Measurements from ENCODE around the gene MAGEB3. TPM values are rescaled to one million over a fixed set of nuclear protein-coding genes. Genes with fewer than 3 reads are reported as not detected.

MAGEB3 gene
- polyA plus RNA-seq, 3 donors = not detected

GRCh38 chrX:30219372-30219771, 11.1 kb upstream of the MAGEB3 start:
- no peak overlapping the region for H3K4me3 Mint-ChIP-seq
- Histone ChIP-seq H2AFZ (ENCODE audit: insufficient read depth, low read depth, low read length, poor library complexity, severe bottlenecking) (no peak overlapping the region), H3K9ac (ENCODE audit: insufficient read depth, low read length, poor library complexity, severe bottlenecking) (no peak overlapping the region), H3K4me2 (replicated peaks; ENCODE audit: extremely low read depth, low read length, poor library complexity, severe bottlenecking) (no peak overlapping the region), H3K36me3 (replicated peaks in 1 of 2; ENCODE audit: control insufficient read depth in 1 of 2, insufficient read depth in 2 of 2, low read length in 2 of 2) (no peaks in the 10 kb centered on the region), H3K27me3 (ENCODE audit: control insufficient read depth in 2 of 2, insufficient read depth in 2 of 2, low read length in 2 of 2) (no peaks in the 10 kb centered on the region), H3K79me2 (ENCODE audit: insufficient read depth, low read length) (no peaks in the 10 kb centered on the region), H3K27ac (ENCODE audit: low read depth in 1 of 2, low read length in 2 of 2) (no peak overlapping the region), H3K4me1 (ENCODE audit: control insufficient read depth in 1 of 2, insufficient read depth in 2 of 2, low read length in 2 of 2) (no peaks in the 10 kb centered on the region), H3K9me3 (replicated peaks in 1 of 2; ENCODE audit: control insufficient read depth in 1 of 2, insufficient read depth in 1 of 2, low read length in 2 of 2) (peaks cover 0 to 5% of the 10 kb centered on the region in 2 donors), H4K20me1 (ENCODE audit: insufficient read depth, low read length) (no peaks in the 10 kb centered on the region), H3K4me3 (replicated peaks in 1 of 3; ENCODE audit: low read depth in 2 of 3, low read length in 3 of 3) (no peak overlapping the region)
- no peak for TF ChIP-seq CTCF (IDR thresholded peaks at IDR 0.05)
- WGBS (ENCODE audit: insufficient coverage) = no CpG with 5 or more reads among the region's 4 CpGs
- H3K36me3 Mint-ChIP-seq = no peaks in the 10 kb centered on the region
- peaks cover 0 to 6% (median 3%) of the 10 kb centered on the region in 3 donors for H3K27me3 Mint-ChIP-seq (ENCODE audit: low read depth in 3 of 3)
- H3K4me1 Mint-ChIP-seq = no peaks in the 10 kb centered on the region
- H3K27ac Mint-ChIP-seq = no peak overlapping the region
- intact Hi-C loops (cut with micrococcal nuclease) = no loop called here
- peaks cover 0 to 21% (median 3%) of the 10 kb centered on the region in 7 donors for H3K9me3 Mint-ChIP-seq
- no peak for DNase-seq

- Mint-ChIP-seq H3K27me3 (ENCODE audit: low read depth in 3 of 3) (peaks cover 0 to 3% (median 2%) of the 10 kb centered on the region in 3 donors), H3K4me1 (no peaks in the 10 kb centered on the region), H3K36me3 (no peaks in the 10 kb centered on the region), H3K9me3 (peaks cover 0 to 12% (median 3%) of the 10 kb centered on the region in 7 donors), H3K27ac (no peak overlapping the region), H3K4me3 (no peak overlapping the region)
- intact Hi-C loops (cut with micrococcal nuclease) = no loop called here
- no peak overlapping the region for H3K9ac ChIP-seq (ENCODE audit: insufficient read depth, low read length, poor library complexity, severe bottlenecking)
- no peak overlapping the region for H2AFZ ChIP-seq (ENCODE audit: insufficient read depth, low read depth, low read length, poor library complexity, severe bottlenecking)
- WGBS (ENCODE audit: insufficient coverage) = no CpG with 5 or more reads among the region's 5 CpGs
- peaks cover 0 to 5% of the 10 kb centered on the region in 2 donors for H3K9me3 ChIP-seq (replicated peaks in 1 of 2; ENCODE audit: control insufficient read depth in 1 of 2, insufficient read depth in 1 of 2, low read length in 2 of 2)
- H3K36me3 ChIP-seq (replicated peaks in 1 of 2; ENCODE audit: control insufficient read depth in 1 of 2, insufficient read depth in 2 of 2, low read length in 2 of 2) = no peaks in the 10 kb centered on the region
- H3K27me3 ChIP-seq (ENCODE audit: control insufficient read depth in 2 of 2, insufficient read depth in 2 of 2, low read length in 2 of 2) = no peaks in the 10 kb centered on the region
- no peak for TF ChIP-seq CTCF (IDR thresholded peaks at IDR 0.05)
- no peaks in the 10 kb centered on the region for H3K4me1 ChIP-seq (ENCODE audit: control insufficient read depth in 1 of 2, insufficient read depth in 2 of 2, low read length in 2 of 2)
- H3K27ac ChIP-seq (ENCODE audit: low read depth in 1 of 2, low read length in 2 of 2) = no peak overlapping the region
- H3K4me2 ChIP-seq (replicated peaks; ENCODE audit: extremely low read depth, low read length, poor library complexity, severe bottlenecking) = no peak overlapping the region
- no peaks in the 10 kb centered on the region for H3K79me2 ChIP-seq (ENCODE audit: insufficient read depth, low read length)
- DNase-seq = no peak
- H4K20me1 ChIP-seq (ENCODE audit: insufficient read depth, low read length) = no peaks in the 10 kb centered on the region
- no peak overlapping the region for H3K4me3 ChIP-seq (replicated peaks in 1 of 3; ENCODE audit: low read depth in 2 of 3, low read length in 3 of 3)
These were observed 9.8 kb upstream of the MAGEB3 start for GRCh38 chrX:30220661-30221060.
